HG03108 (cell line): ENCODE results near the gene MACROD1.

ENCODE experiments used
- ATAC-seq: cut with Tn5 transposase; IDR thresholded peaks from one replicate; pipeline ENCODE4 v1.9.1; 2021; ENCODE audit warnings: moderate library complexity; ENCODE audit not compliant: unreplicated experiment

MACROD1 gene

DNA sequence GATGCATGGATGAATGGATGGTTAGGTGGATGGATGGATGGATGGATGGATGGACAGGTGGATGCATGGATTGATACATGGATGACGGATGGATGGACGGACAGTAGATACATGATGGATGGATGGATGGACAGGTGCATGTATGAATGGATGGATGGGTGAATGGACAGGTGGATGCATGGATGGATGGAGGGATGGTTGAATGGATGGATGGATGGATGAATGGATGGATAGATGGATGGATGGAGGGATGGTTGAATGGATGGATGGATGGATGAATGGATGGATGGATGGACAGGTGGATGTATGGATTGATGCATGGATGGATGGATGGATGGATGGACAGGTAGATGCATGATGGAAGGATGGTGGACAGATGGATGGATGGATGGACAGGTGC is 51.7 kb downstream of the MACROD1 start:
- ATAC-seq: no peak

DNA sequence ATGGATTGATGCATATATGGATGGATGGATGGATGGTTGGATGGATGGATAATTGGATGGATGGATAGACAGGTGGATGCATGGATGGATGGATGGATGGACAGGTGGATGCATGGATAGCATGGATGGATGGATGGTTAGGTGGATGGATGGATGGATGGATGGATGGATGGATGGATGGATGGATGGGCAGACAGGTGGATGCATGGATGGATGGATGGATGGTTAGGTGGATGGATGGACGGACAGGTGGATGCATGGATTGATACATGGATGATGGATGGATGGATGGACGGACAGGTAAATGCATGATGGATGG is 52.5 kb downstream of the MACROD1 start:
- ATAC-seq: no peak

DNA sequence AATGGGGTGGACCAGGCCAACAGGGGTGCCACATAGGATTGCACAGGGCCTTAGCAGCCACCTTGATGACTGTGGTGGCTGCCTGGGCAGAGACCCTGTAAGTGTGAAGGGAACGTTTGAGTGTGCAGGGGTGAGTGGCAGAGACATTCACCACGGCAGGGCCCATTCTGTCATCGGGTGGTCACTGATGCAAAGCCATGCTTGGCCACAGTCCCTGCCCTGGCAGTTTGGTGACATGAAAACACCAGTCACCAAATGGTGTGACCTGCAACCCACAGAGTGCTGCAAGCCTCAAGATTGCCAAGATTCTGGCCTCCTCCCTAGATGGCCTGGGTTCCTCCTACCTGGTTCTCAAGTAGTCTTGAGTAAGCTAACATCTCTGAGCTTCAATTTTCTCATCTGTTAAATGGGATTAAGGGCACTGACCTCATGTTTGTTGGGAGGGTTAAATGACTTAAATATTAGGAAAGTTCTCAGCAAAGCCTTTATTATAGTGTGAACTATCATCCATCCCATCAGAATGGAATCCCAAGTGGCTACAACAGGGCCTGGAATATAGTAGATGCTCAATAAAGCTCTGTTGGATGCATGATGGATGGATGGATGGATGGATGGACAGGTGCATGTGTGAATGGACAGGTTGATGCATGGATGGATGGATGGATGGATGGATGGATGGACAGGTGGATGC is 53.0 kb downstream of the MACROD1 start:
- ATAC-seq: no peak

DNA sequence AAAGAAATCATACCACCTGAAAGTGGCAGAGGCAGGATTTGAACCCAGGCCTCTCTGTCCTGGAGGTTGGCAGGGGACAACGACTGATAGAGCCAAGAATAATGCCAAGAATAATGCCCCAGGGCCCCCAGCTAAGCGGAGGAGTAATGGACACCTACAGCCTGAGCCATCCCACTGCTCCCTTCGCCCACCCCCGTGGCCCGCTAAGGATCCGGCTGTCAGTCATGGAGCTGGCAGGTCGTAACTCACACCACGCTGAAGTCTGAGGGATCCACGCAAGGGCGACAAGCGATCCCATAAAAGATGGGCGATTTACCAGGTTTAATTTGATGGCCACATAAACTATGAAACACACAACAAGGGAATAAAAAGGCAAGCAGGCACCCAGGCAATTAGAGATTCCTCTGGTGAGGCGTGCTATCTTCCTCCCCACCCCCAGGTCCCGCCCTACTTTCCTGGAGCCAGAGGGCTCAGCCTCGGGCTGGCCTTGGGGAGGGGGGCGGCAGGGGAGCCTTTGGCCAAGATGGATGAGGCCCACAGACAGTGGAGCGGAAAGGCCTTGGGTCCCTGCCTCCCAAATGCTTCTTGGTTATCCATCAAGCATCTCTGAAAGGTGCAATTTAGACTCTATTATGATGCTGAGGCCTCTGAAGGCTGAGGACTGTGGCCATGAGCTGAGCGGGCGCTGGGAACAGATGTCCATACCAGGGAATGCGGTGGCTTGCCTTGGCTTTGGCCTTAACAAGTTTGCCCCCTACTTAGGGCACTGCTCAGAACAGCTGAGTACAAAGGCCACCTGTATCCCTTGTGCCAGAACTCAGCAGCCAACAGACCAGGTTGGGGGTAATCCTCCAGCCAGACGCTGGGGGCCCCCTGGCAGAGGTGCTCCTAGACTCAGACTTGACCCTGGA is 55.2 kb downstream of the MACROD1 start:
- no peak for ATAC-seq

DNA sequence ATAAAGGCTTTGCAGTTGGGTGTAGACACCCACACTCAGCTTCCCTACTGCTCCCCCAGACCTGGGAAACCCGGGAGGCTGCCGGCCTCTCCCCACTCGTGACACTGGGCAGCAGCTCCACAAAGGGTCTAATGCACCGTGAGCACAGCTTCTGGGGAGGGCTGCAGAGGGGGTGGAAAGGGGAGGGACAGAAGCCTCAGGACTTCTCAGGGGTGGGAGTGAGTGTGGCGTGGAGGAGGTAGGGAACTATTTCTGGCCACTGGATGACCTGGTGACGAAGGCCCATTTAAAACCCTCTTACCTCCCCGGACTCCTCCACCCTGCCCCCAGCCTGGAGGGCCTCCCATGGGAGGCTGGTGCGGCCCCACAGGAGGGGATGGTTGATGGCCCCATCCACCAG is 56.6 kb downstream of the MACROD1 start:
- ATAC-seq: no peak

DNA sequence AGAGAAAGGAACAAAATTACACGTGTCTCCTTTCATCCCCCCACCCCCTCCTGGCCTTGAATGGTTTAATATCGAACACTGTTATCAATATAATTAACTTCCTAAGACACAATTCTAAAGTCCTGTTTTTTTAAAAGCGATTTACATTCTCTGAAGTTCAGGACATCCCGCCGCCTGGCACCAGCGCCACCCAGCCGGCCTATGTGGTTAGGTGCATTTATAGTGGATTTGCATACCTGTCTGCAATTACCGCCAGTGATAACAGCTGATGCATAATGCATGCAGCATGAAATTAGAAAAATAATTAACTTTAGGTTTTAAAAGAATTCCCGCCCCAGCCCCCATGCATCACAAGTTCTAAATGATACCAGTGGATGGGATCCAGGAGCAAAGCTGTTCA is 58.6 kb downstream of the MACROD1 start:
- no peak for ATAC-seq

DNA sequence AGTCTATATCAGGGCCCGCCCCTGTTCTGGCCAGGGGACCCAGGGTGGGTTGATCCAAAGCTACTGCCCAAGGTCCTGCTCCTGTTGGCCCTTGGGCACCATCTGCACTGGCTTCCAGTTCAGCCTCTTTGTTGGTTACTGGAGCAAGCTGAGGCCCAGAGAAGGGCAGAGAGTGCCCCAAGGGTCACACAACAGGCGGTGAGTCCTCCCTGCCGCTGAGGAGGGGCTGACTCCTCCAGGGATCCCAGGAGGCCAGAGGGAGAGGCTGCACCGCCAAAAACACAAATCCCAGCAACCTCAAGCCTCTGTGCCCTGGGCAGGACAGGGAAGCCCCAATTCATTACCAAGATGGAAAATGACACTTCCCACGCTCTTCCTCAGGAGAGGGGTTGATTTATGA is 61.3 kb downstream of the MACROD1 start:
- ATAC-seq: no peak

DNA sequence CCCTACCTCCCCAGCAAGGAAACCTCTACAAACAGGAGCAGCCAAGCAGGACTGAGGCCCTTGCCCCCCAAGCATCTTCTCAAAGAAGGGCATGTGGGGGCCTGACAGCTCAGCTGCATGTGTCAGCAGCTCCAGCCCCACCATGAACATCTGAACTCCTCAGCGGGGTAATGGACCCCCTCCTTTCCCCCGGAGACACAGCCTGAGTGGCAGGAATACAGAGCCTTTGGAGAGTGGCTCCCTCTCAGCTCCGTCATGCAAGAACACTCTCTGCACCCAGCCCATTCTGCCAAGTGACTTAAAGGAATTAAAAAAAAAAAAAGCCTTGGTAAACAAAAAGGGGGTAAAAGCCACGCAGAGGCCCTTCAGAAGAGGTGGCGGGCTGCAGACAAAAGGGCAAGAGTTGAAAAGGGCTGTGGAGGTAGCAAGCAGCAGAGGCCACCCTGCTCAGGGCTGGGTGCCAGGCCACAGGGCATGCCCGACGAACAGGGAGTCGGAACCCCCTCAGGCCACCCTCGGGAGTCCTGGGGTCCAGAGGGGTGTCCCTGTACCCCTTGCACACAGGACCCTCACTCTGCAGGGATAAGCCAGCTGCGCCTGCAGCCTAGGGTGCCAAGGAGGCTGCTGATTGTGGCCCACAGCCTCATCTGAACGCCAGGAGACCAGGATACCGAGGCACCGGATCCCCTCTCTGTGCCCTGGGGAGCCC is 62.5 kb downstream of the MACROD1 start:
- no peak for ATAC-seq

DNA sequence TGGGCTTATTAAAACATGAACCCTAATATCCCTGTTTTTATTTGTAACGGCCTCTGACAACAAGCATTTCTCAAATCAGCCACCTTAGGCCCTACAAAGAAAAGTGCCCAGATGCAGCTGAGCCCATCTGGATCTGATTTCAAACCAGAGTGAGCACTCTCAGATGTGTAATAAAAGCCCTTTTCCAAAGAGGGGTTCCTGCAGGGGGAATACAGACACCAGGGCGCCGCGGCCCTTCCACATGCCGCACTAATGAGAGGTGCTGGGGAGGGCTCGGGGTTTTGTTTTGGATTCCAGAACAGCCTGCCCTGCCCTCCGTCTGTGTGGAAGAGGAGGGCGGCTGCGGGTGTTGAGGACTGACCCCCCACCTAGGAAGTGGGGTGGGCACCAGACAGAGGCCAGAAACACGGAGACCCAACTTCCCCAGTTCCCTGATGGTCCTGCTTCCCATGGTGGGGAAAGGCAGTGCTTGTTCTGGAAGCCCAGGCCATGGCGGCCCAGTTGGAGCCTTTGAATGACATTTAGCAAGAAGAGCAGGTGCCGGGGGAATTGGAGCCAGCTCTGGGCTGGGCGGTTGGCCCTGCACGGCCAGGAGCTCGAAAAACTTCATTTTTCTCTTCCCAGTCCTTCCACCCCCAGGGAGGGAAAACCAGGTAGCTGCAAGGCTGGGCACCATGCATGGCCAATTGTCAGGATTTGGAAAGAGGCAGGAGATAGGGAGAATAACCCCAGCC is 63.7 kb downstream of the MACROD1 start:
- no peak for ATAC-seq

DNA sequence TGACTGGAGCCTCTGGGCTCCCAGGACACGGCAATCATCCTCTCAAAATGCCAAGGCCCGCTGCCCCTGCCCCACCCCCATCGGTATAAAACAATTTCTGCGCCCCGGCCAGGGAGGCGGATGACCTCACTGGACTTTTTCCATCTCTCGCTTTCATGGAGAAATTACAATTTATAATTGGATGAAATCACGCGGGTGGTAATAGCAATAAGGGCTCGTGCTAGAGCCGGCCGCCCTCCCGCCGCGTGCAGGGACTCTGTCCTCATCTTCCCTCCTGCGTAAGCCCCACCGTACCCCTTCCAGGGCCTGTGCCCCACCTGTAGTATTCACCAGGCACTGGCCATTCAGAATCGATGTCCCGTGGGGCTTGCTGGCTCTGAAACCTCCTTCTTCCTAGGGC is 64.5 kb downstream of the MACROD1 start:
- ATAC-seq: no peak

DNA sequence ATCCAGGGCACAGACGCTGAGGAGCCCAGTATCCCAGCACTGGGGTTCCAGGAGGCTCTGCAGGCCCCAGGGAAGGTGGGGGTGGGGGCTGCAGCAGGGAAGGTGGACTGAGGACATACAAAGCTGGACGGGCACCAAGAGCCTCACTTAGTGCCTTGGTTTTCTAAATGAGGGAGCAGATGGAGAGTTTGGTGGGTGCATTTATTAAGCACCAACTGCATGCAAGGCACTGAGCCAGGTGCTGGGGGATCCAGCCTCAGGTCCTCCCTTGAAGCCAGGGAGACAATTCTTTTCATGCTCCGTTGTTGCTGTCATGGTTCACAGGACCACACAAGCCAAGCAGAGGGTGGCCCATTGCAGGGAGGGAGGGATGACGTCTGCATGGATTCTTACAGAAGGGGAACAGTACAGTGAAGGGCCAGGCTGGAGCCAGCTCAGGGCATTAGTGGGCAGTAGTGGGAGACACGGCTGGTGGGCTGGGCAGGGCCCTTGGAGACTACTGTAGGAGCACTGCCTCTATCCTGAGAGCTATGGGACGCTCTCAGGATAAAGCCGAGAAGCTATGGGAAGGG is 65.0 kb downstream of the MACROD1 start:
- ATAC-seq: no peak

DNA sequence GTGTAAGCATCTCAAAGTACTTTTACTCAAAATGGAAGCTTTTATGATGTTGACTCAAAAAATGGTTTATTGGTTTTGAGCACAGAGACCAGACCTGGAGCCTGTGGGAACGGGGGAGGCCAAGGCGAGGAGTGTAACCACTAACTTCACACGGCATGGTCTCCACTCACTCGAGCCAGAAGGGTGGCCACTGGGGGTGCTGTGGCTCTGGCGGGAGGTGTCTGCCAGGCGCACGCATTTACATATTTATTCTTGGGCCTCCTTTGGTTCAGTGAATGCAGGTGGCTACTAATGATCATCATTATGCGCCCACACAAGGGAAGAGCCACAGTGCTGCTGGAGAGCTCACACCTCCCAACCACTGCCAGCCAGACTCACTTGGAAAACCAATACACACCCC is 65.6 kb downstream of the MACROD1 start:
- no peak for ATAC-seq

DNA sequence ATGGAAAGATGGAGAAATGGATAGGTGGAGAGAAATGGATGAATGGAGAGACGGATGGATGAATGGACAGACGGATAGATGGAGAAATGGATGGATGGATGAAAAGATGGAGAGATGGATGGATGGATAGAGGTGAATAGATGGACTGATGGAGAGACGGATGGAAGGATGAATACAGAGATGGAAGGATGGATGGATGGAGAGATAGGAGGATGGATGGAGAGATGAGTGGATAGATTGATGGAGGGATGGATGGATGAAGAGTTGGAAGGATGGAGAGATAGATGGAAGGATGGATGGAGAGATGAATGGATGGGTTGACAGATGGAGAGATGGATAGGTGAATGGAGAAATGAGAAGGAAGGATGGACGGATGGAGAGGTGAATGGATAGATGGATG is 66.5 kb downstream of the MACROD1 start:
- no peak for ATAC-seq

DNA sequence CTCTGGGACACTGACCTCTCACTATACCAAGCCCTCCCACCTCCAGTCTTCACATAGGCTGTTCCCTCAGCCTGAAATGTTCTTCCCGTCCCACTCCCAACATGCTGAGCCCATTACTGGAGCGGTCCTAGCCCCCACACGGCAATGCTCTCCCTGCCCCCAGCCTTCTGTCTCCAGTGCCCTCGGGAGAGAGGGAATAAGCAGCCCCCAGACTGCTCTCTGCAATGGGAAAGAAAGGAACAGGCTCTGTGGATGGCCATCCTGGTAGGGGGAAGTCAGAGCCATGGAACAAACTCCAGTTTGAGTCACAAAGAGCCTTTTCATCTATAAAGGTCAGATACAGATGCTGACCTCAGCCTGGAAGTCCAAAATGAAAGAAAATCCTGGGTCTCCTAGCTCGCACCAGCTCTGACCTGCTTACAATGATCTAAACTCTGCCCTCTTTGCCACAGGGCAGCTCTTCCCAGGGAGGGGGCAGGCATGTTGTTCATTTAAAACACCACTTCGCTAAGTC is 67.5 kb downstream of the MACROD1 start:
- no peak for ATAC-seq

DNA sequence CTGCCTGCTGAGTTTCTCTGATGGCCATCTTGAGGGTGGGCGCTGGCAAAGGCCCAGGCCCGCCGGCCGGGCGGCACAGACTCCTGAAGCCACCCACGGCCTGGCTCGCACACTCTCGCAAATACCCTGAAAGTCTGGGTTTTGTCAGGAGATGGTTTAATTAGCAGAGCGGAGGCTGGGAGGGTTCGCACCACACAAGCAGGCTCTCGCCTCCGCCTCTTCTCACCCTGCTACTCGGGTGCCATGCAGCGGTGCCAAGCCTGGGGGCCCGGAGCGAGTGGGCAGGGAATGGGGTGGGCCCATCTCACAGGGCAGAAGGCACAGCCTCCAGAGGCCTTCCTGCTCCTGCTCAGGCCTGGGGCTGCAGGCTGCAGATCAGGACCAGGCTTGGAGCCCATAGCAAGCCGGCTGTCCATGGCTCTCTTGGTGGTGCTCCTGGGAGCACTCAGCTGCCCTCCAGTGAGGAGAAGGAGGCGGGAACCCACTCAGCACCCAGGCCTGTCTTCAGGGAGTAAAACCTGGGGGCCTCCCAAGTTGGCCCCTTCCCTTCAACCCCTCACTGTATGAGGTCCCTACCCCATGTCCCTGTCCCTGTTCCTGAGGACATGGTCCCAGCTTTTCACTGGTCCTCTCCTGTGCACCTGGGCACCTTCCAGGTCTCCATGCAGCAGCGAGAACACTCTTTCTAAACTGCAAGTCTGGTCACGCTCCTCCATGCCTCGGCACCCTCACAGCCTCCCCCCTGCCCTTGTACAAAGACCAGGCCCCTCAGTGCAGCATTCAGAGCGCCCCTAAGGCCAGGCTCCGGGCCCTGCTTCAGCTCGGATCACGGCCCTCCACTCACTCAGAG is 68.2 kb downstream of the MACROD1 start:
- ATAC-seq: no peak

DNA sequence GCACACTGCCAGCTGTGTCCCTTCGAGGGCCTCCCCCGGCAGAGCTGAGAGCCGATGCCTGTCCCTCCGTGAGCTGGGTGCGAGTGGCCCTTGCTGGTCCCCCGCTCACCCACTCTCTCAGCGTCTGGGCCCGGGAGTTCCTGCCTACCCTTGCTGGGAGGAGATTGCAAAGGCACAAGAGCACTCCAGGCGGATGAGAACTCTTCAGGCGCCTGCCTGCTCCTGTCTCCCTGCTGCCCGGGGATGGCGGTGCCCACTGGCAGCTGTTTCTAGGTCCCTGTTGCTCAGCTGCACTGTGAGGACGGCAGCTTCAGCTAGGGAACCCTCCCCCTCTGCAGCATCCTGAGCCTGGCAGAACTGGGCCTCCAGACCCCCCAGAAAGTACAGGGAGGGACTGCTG is 69.1 kb downstream of the MACROD1 start:
- no peak for ATAC-seq

DNA sequence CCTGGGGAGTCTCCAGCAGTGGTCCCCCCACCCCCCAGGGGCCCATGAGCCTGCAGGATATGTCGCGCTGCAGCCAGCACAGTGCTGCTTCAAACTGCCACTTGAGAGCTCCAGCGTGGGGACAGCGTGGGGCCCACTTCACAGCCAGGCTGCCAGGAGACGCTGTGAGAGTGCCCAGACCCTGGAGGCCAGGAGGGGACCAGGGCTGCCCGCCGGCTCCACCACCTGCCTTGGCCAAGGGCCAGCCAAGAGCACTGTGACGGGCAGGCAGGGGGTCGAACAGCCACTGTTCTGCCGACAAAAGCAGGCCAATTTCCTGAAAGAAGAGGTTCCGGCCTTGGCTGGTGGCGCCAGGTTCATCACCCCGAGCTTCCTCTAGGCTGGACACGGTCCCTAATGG is 70.0 kb downstream of the MACROD1 start:
- ATAC-seq: no peak

DNA sequence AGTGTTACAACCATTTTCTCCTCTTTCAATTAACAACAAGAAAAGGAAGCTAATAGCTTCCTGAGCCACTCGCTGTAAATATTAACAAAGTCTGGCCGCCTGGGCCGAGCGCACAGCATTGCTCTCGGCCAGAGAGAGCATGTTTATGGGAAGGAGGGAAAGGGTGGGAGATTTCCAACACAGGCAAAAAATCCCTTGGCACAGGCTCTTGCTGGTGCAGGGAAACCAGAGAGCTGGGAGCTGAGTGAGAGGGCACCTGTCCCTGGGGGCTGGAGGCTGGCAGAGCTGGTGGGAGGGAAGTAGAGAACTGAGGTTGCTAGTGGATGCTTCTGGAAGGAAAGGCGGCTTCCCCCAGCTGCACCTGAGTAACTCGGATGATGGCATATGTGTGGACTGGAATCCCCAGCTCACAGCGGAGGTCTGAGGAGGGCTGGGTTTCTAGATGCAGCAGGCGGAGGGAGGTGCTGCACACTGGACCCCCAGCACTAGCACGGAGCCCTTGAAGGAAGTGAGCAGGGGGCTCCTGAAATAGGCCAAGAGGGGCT is 70.6 kb downstream of the MACROD1 start:
- ATAC-seq: no peak

DNA sequence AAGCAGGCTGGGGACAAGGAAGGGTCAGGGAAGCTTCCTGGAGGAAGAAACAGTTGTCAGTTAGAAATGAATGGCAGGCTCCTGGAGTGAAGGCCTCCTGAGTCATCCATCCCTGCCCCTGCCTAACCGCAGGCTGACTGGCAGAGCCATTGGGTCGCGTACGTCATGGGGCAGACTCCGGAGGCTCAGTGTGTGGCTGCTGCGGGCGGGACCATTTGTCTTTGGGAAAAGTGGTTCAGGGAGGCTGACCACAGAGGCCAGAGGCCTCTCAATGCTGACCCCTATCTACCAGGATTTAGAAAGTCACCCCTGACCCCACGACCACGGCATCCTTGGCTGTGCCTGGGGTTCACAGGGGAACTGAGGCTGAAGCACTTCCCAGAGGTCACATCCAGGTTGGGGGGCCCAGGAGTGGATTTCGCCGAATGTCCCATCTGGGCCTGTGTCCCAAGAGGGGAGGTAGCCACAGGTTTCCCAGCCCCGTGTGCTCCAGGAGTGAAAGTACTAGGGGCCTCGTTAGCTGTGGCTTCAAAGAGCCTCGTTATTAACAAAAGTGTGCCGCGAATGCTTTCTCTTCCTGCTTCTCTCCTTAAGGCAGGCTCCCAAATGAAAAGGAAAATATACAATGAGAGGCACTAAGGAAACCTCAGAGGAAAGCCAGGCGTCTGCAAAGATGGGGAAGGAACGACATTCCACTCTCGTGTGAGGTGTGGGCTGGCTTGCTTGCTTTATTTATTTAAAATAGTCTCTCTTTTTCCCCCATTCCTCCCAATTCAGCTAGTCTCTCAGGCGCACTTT is 71.3 kb downstream of the MACROD1 start:
- ATAC-seq: no peak
